ENCODE results near the gene CDK1. TPM values are rescaled to one million over a fixed set of nuclear protein-coding genes. Genes with fewer than 3 reads are reported as not detected.
"Not testable (repeated sequence)": the region's sequence is repeated elsewhere in the genome, so short reads cannot be mapped to it uniquely, and the experiment has no call there.

Gene CDK1
- total RNA-seq, 1 experiment from 2014 or later: 237 TPM

GRCh38 chr10:60816628-60817397, 38.5 kb downstream of the CDK1 start:
- peak; percentile 91 for DNase-seq (ENCODE audit: low spot score)

GRCh38 chr10:60817398-60817805, 39.1 kb downstream of the CDK1 start:
- no peak for DNase-seq (ENCODE audit: low spot score)

DNA sequence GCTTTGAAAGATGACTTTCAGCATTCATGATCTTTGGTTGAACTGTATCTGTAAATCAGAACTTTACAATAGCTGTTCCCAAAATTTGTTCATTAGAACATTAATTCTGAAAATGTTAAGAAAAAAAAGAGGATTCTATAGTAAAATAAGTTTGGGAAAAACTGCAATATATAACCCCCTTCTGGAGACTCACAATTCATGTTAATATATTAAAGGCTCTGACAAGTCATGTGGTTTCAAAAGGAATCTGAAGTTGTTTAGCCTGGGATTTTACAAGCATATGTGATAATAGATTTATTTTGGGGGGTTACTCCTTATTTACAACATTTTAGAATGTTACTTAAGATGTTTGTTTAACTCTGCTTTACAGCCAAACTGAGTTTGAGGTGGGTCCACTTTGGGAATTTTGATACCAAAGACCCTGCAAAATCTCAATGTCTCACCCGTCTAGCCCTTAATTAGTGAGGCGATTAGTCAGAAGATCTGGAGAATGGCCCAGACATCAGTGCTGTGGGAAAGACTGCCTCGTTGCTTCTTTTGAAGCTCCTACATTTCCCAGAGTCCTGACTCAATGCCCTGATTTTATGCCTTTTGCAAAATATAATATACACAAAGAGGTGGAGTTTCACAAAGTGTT, 40.0 kb downstream of the CDK1 start:
- peak; percentile 71 for DNase-seq (ENCODE audit: low spot score)

- DNase-seq (ENCODE audit: low spot score): no peak
Measured at GRCh38 chr10:60819271-60819670, 41.0 kb downstream of the CDK1 start.

GRCh38 chr10:60820093-60820754, 41.9 kb downstream of the CDK1 start:
- peak; percentile 92 for DNase-seq (ENCODE audit: low spot score)

- DNase-seq (ENCODE audit: low spot score): no peak
Measured at GRCh38 chr10:60821656-60822055, 43.4 kb downstream of the CDK1 start.

- DNase-seq (ENCODE audit: low spot score): no peak
Measured at GRCh38 chr10:60822809-60823208, 44.5 kb downstream of the CDK1 start.

GRCh38 chr10:60823324-60823723, 45.0 kb downstream of the CDK1 start:
- no peak for DNase-seq (ENCODE audit: low spot score)

GRCh38 chr10:60825520-60825919, 47.2 kb downstream of the CDK1 start:
- DNase-seq (ENCODE audit: low spot score): no peak

DNA sequence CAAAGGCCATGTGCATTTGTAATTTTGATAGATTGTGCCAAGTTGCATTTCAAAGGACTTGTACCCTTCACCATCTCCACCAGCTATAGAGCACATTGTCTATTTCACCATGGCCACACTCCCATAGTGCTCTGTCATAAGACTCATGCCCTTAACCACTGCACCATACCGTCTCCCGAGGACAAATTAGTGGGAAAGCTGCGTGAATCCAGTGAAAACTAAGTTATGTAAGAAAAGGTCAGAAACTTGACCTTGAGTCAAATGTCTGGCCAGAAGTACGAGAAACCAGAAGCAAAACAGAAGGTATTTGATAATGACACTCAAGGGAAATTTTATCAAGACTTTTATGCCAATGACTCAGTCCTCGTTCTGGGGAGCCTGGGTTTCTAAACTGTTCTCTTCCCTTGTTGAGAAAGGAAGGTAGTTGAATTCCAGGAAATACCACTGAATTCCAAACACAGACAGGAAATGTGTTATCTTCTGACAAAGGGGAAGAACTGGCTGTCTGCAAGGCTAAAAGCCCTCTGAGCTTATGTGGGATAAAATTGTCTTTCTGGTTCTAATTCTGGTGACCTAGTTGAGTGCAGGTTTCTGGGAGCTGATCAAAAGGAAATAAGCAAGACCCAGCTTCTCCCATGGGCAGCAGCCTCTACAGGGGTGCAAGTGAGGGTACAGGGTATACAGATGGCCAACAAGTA, 49.7 kb downstream of the CDK1 start:
- peak; percentile 51 for DNase-seq (ENCODE audit: low spot score)

GRCh38 chr10:60828489-60828852, 50.2 kb downstream of the CDK1 start:
- peak; percentile 31 for DNase-seq (ENCODE audit: low spot score)

- DNase-seq (ENCODE audit: low spot score): not testable (repeated sequence)
Measured at GRCh38 chr10:60832136-60832535, 53.9 kb downstream of the CDK1 start.

GRCh38 chr10:60834401-60834800, 56.1 kb downstream of the CDK1 start:
- DNase-seq (ENCODE audit: low spot score): no peak

- DNase-seq (ENCODE audit: low spot score): no peak
Measured at GRCh38 chr10:60835049-60835448, 56.8 kb downstream of the CDK1 start.

GRCh38 chr10:60841227-60841626, 62.9 kb downstream of the CDK1 start:
- DNase-seq (ENCODE audit: low spot score): not testable (repeated sequence)

DNA sequence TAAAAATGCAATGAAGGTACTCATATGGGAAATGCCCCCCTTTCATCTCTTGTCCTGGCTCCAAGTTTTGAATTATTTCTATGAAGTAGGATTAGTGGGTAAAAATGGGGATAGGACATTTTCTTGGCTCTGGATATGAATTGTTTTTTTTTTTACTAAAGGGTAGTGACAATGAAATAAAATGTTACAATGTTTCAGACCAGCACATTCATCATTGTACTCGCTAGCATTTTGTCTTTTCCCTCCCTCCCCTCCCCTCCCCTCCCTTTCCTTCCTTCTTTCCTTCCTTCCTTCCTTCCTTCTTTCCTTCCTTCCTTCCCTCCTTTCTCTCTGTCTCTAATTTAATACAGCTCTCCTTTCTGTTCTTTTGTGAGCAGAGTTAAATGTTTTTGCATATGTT, 64.4 kb downstream of the CDK1 start:
- no peak for DNase-seq (ENCODE audit: low spot score)

Other genes starting within 250 kb of the CDK1 start
- 39.8 and 41.1 TPM in 2 replicates for gene RHOBTB1, start 165.7 kb downstream of the CDK1 start, total RNA-seq (2014; rRNA removed; shearing (Covaris generic))